ENCODE data around the gene LRP5.

GRCh38 chr11:68298659-68299516 lies 13.5 kb upstream of the LRP5 start:
- TF ChIP-seq POLR2AphosphoS5 (IDR thresholded peaks at IDR 0.05; ENCODE audit: insufficient read depth in 1 of 2, low read depth in 1 of 2): no peak
- TF ChIP-seq, protein P1, sequence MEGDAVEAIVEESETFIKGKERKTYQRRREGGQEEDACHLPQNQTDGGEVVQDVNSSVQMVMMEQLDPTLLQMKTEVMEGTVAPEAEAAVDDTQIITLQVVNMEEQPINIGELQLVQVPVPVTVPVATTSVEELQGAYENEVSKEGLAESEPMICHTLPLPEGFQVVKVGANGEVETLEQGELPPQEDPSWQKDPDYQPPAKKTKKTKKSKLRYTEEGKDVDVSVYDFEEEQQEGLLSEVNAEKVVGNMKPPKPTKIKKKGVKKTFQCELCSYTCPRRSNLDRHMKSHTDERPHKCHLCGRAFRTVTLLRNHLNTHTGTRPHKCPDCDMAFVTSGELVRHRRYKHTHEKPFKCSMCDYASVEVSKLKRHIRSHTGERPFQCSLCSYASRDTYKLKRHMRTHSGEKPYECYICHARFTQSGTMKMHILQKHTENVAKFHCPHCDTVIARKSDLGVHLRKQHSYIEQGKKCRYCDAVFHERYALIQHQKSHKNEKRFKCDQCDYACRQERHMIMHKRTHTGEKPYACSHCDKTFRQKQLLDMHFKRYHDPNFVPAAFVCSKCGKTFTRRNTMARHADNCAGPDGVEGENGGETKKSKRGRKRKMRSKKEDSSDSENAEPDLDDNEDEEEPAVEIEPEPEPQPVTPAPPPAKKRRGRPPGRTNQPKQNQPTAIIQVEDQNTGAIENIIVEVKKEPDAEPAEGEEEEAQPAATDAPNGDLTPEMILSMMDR (IDR thresholded peaks at IDR 0.05): no peak

Data from vagina (tissue), 2 donors.